ENCODE measurements around the gene HIBCH.
"Not testable (repeated sequence)": the region's sequence is repeated elsewhere in the genome, so short reads cannot be mapped to it uniquely, and the experiment has no call there.

Gene HIBCH

DNA sequence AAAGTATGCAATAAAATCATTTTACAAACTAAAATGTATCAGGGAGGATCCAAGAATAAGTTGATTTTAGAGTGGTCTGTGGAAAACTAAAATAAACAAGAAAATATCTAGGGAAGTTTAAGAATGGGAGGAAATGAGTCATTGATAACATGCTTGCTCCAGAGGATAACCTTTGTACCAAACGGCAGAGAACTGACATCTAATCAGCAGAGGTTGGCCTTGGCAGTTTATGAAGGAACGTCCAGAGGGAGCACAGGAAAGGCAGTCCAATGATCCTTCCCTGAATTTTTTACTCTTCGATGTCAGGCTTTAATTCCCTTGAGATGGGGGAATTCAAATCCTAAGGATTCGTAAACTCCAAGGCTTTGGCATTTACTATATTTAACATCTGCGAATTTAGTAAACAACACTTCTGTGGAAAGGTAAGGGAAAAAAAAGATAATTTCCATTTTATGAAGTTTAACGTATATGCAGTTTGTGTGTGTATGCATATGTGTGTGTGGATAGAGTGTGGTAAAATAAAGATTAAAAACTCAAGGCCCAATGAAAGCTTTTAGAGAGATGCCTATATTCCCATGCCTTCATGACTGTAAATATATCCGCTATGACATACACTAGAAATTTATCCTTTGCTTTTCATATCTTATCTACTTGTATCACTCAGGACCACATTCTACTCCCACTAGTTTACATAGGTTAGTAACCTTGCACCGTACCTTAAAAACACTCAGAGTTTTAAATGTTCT lies 15.0 kb upstream of the HIBCH start:
- no peak overlapping the region for H3K4me3 ChIP-seq (ENCODE audit: low read length)
- no peak for TF ChIP-seq ZNF274 (IDR thresholded peaks at IDR 0.05; ENCODE audit: low read depth, low read length)

GRCh38 chr2:190333928-190334327 lies 14.3 kb upstream of the HIBCH start:
- H3K4me3 ChIP-seq (ENCODE audit: low read length): no peak overlapping the region
- TF ChIP-seq ZNF274 (IDR thresholded peaks at IDR 0.05; ENCODE audit: low read depth, low read length): no peak

DNA sequence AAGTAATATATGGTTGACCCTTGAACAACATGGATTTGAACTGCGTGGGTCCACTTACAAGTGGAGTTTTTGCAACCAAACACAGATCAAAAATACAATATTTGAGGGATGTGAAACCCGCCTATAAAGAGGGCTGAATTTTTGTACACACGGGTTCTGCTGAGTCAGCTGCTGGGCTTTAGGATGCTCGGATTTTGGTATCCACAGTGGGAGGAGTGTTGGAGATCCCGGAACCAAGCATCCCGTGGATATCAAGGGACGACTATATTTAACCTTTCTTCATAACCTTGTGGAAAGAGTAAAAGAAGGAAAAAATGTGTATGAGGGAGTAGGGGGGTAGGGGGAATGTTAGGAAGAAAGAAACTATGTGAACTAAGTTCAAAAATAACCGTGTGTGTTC lies 13.8 kb upstream of the HIBCH start:
- no peak overlapping the region for H3K4me3 ChIP-seq (ENCODE audit: low read length)
- no peak for TF ChIP-seq ZNF274 (IDR thresholded peaks at IDR 0.05; ENCODE audit: low read depth, low read length)

GRCh38 chr2:190328573-190329147 lies 9.0 kb upstream of the HIBCH start:
- H3K4me3 ChIP-seq (ENCODE audit: low read length): no peak overlapping the region
- TF ChIP-seq ZNF274 (IDR thresholded peaks at IDR 0.05; ENCODE audit: low read depth, low read length): no peak

GRCh38 chr2:190327867-190328572 lies 8.4 kb upstream of the HIBCH start:
- TF ChIP-seq ZNF274 (IDR thresholded peaks at IDR 0.05; ENCODE audit: low read depth, low read length): no peak
- no peak overlapping the region for H3K4me3 ChIP-seq (ENCODE audit: low read length)

DNA sequence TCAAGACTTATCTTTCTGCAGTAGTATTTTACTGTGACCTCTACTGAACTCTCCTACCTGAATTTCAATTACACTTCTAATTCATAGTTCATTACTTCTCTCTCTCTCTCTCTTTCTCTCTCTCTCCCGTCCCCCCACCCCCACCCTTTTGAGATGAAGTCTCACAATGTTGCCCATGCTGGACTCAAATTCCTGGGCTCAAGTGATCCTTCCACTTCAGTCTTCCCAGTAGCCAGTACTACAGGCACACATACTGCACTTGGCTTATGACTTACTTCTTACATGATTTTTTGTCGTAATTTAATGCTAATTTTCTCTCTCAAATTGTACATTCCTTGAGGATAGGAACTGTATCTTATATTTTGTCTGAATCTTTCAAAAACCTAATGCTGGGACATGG lies 6.0 kb upstream of the HIBCH start:
- H3K4me3 ChIP-seq (ENCODE audit: low read length): no peak overlapping the region
- TF ChIP-seq ZNF274 (IDR thresholded peaks at IDR 0.05; ENCODE audit: low read depth, low read length): no peak

DNA sequence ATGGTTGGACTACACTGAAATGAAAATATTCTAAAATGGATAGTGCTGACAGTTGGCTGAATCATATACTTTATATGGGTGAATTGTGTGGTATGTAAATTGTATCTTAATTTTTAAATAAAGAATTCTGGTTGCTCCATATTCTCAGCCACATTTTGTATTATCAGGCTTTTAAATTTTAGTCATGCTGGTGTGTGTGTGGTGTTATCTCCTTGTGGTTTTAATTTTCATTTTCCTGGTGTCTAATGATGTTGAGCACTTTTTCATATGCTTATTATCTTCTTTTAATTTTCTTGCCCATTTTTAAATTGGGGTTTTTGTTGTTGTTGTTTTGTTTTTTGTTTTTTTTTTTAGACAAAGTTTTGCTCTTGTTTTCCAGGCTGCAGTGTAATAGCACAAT lies 3.8 kb upstream of the HIBCH start:
- no peak for TF ChIP-seq ZNF274 (IDR thresholded peaks at IDR 0.05; ENCODE audit: low read depth, low read length)
- no peak overlapping the region for H3K4me3 ChIP-seq (ENCODE audit: low read length)

DNA sequence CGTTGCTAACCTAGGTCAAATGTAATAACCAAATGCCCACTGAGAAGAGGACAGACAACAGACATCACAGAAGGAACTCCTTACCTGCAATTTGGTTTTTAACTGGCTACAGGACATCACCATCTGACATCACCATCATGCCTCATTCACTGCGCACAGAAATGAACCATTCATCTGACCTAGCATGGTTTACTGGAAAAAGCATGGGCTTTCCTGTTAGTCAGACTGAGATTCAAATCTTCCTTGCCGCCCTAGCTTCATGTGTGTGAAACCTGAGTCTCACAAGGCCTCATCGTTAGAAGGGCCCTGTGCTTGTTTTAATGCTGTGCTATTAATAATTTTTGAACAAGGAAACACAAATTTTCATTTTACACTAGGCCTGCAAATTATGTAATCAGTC lies 1.1 kb upstream of the HIBCH start:
- no peak overlapping the region for H3K4me3 ChIP-seq (ENCODE audit: low read length)
- no peak for TF ChIP-seq ZNF274 (IDR thresholded peaks at IDR 0.05; ENCODE audit: low read depth, low read length)

DNA sequence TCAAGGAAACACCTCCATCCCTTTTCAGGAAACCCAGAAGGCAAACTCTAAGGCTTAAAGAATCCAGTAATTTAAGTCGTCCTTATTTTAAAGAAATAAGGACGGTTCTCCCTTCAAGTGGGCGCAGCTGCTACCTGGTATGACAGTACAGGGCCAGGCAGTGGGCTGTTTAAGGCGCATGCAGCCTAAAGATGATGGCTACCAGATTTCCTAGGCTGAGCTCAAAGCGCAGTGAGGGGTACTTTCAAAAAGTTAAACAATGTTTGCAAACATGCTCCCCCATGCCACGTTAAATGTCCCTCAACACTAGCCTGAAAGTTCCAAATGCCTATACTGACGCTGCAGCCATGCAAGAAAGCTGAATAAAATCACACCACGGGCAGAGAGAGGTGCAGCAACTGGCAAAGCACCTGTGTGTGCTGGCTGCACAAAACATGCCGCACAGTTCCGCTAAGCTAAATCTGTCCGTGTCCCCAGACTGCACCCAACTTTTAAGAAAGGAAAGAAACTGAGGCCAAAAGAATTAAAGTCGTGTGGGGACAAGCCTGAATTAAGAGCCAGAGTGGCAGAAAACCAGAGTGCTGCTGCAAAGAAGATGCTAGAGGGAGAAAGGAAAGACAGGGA lies 583 bp downstream of the HIBCH start:
- peak overlapping the region; percentile 89 for H3K4me3 ChIP-seq (ENCODE audit: low read length)
- TF ChIP-seq ZNF274 (IDR thresholded peaks at IDR 0.05; ENCODE audit: low read depth, low read length): no peak

- TF ChIP-seq ZNF274 (IDR thresholded peaks at IDR 0.05; ENCODE audit: low read depth, low read length): no peak
- H3K4me3 ChIP-seq (ENCODE audit: low read length): peak overlapping the region; percentile 89
Measured at GRCh38 chr2:190318514-190318913, 1.1 kb downstream of the HIBCH start.

DNA sequence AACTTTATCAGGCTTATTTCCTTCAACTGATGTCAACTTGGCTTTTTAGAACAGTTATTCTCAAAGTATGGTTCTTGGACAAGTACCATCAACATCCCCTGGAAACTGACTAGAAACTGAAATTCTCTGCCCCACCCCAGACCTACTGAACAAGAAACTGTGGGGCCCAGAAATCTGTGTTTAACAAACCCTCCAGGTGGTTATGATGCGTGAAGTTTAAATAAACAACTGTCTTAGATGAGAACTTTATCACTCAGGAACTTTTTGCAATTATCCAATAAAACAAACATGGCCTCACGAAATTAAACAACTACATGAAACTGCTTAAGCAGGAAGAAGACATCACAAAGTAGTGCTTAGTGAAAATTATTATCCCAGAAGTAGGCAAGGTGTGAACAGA lies 4.4 kb downstream of the HIBCH start:
- no peak for TF ChIP-seq ZNF274 (IDR thresholded peaks at IDR 0.05; ENCODE audit: low read depth, low read length)

DNA sequence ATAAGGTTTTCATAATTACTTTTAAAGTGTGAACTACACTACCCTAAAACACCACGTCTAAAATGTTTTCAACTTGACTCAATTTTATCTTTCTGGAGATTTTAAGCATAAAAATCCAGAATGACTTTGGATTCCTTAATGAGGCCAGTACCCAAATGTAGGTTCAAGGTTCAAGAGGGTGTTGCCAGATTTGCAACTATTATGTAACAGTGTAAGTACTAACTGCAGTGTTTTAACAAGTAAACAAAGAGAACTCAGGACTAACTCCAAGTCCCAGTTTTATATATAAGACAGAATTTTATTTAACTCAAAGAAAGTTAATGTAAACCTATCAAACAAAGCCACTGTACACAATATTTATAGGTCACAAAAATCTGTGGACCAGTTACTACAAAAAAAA lies 5.7 kb downstream of the HIBCH start:
- no peak overlapping the region for H3K4me3 ChIP-seq (ENCODE audit: low read length)
- no peak for TF ChIP-seq ZNF274 (IDR thresholded peaks at IDR 0.05; ENCODE audit: low read depth, low read length)

More for the DNA sequence above, 4.4 kb downstream of the HIBCH start:
- H3K4me3 ChIP-seq (ENCODE audit: low read length): no peak overlapping the region

DNA sequence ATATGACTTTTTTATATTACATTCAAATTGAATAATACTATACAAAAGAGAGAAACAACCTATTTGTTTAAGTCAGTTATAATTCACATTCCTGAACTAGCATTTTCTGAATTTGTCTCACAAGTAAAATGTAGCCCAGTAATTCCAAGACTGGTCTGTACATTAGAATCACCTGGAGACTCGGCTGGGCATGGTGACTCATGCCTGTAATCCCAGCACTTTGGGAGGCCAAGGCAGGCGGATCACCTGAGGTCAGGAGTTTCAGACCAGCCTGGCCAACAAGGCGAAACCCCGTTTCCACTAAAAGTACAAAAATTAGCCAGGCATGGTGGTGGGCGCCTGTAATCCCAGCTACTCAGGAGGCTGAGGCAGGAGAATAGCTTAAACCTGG lies 7.0 kb downstream of the HIBCH start:
- not testable (repeated sequence) for H3K4me3 ChIP-seq (ENCODE audit: low read length)

DNA sequence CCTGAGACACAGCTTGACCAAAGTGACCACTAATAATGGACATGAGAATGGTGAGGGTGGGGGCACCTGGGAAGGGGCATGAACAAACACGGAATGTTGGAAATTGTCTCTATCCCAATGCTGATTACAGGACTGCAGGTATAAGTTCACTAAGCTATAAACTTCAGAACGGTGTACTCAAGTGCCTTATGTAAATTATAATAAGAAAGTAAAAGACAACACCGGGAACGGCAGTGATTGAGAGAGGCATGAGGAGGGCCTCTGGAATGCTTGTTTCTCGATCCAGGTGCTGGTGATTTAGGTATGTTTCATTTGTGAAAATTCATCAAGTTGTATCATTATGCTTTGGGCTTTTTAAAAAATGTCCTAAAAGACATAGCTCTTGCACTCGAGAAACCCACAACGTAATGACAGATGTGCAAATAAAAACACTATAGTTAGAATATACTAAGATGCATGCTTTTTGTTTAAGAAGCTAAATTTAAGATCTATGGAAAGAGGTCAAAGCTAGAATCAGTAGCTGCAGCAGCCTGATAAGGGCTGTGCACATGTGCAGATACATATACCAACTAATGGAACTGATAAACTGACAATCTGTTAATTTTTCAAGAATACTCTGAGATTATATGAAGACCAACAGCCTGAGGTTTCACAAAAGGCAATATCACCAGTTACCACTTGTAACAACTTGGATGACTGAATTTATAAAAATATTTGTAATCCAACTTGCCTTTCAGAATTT lies 7.6 kb downstream of the HIBCH start:
- no peak overlapping the region for H3K4me3 ChIP-seq (ENCODE audit: low read length)
- TF ChIP-seq ZNF274 (IDR thresholded peaks at IDR 0.05; ENCODE audit: low read depth, low read length): no peak
